Measurements from ENCODE around the gene MZF1. TPM values are rescaled to one million over a fixed set of nuclear protein-coding genes. Genes with fewer than 3 reads are reported as not detected.

Gene MZF1
- total RNA-seq, 1 experiment from 2014 or later, result 25.9 TPM

GRCh38 chr19:58572026-58572817, 913 bp downstream of the MZF1 start:
- in situ Hi-C loops (cut with HindIII; ENCODE audit: low pct_unique_long_range_greater_than_20kb, low sequenced_read_pairs) (no loop called here), intact Hi-C loops (cut with micrococcal nuclease; ENCODE audit: unreplicated experiment) (no loop called here)
- Histone ChIP-seq H3K27me3 (ENCODE audit: control insufficient read depth, insufficient read depth, low read length) (no peaks in the 10 kb centered on the region), H3K36me3 (ENCODE audit: control insufficient read depth, insufficient read depth, low read length) (no peaks in the 10 kb centered on the region), H3K4me3 (ENCODE audit: low read depth in 2 of 2, low read length in 2 of 2) (peak overlapping the region; percentile 64 to 89), H3K4me1 (ENCODE audit: control insufficient read depth, insufficient read depth, low read length) (peaks cover 7% of the 10 kb centered on the region), H3K27ac (ENCODE audit: low read length) (peak overlapping the region; percentile 90), H3K9me3 (ENCODE audit: control insufficient read depth, insufficient read depth, low read depth, low read length) (no peaks in the 10 kb centered on the region)
- ChIA-PET POLR2A (interaction anchor here (0.6 to 0.8 kb wide), 2 partner anchors 56 to 67 kb away, joined by 5 to 7 read pairs; no protein-coding TSS in a partner anchor), CTCF (no interaction called here)
- TF ChIP-seq CTCF (IDR thresholded peaks at IDR 0.05) (no peak), POLR2AphosphoS5 (IDR thresholded peaks at IDR 0.05; ENCODE audit: low read depth, low read length) (no peak), SIN3A (IDR thresholded peaks at IDR 0.05; ENCODE audit: borderline replicate concordance, insufficient read depth, low read depth, low read length) (0 out of 2 replicates have a peak, but pooled peaks have one; percentile 5)
- BruUV-seq (replicated peaks), result no TSS peak
- ATAC-seq (no peak), DNase-seq (ENCODE audit: low read depth, low spot score) (no peak)

DNA sequence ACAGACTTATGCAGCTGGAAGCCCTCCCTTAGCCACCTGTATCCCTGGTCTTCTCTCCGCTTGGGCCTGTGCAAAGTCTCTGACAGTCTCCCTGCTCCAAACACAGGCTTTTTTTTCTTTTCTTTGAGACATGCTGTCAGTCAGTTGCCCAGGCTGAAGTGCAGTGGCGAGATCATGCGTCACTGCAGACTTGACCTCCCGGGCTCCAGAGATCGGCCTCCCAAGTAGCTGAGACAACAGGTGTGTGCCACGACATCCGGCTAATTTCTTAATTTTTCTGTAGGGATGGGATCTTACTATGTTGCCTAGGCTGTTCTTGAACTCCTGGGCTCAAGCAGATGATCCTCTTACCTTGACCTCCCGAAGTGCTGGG, 1.6 kb downstream of the MZF1 start:
- intact Hi-C loops (cut with micrococcal nuclease; ENCODE audit: unreplicated experiment), result no loop called here
- no peak for ATAC-seq
- H3K4me1 ChIP-seq (ENCODE audit: control insufficient read depth, insufficient read depth, low read length), result peaks cover 7% of the 10 kb centered on the region
- in situ Hi-C loops (cut with HindIII; ENCODE audit: low pct_unique_long_range_greater_than_20kb, low sequenced_read_pairs), result no loop called here
- H3K27me3 ChIP-seq (ENCODE audit: control insufficient read depth, insufficient read depth, low read length), result no peaks in the 10 kb centered on the region
- CTCF ChIA-PET, result no interaction called here
- TF ChIP-seq CTCF (IDR thresholded peaks at IDR 0.05) (no peak), POLR2AphosphoS5 (IDR thresholded peaks at IDR 0.05; ENCODE audit: low read depth, low read length) (0 out of 2 replicates have a peak, but pooled peaks have one; percentile 45)
- POLR2A ChIA-PET, result no interaction called here
- BruUV-seq (replicated peaks), result TSS peak; percentile 63
- H3K4me3 ChIP-seq (ENCODE audit: low read depth in 2 of 2, low read length in 2 of 2), result no peak overlapping the region
- H3K27ac ChIP-seq (ENCODE audit: low read length), result no peak overlapping the region
- no peaks in the 10 kb centered on the region for H3K9me3 ChIP-seq (ENCODE audit: control insufficient read depth, insufficient read depth, low read depth, low read length)
- H3K36me3 ChIP-seq (ENCODE audit: control insufficient read depth, insufficient read depth, low read length), result no peaks in the 10 kb centered on the region
- no peak for DNase-seq (ENCODE audit: low read depth, low spot score)

DNA sequence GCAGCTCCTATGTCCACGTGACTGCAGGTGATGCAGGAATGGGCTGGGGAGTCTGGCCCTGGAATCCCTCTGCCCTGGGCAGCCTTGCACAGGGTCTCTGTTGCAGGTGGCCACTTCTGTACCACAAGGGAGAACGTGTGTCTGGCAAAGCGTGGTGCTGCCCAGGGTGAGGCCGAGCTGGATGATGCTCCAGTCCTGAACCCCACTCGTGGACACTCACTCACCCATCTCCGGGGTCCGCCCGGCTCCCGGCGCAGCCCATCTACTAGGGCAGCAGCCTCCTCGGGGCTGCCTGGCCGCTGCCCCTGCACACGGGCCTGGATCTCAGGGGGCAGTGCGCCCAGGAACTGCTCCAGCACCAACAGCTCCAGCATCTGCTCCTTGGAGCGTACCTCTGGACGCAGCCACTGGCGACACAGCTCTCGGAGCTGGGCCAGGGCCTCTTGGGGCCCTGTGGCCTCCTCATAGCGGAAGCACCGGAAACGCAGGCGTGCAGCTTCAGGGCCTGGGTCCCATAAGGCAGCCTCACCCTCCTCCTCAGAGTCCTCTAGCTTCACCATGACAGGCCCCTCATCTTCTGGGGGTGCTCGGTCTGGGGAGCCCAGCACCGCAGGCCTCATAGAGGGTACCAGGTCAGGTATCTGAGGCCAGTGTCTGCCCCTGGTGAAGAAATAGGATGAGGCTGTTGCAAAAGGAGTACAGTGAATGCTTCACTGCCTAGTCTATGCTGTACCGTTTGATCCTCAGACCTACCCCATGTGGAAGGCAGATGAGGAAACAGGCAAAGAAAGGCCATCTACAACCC, 2.2 kb downstream of the MZF1 start:
- TF ChIP-seq CTCF (IDR thresholded peaks at IDR 0.05), result no peak
- TF ChIP-seq SIN3A (IDR thresholded peaks at IDR 0.05; ENCODE audit: borderline replicate concordance, insufficient read depth, low read depth, low read length), result no peak
- no peak for TF ChIP-seq TCF7L2 (IDR thresholded peaks at IDR 0.05; ENCODE audit: low read depth, low read length)
- TF ChIP-seq REST (IDR thresholded peaks at IDR 0.05; ENCODE audit: insufficient read depth in 1 of 2, low read depth in 2 of 2, low read length in 1 of 2), result no peak
- TF ChIP-seq POLR2AphosphoS5 (IDR thresholded peaks at IDR 0.05; ENCODE audit: low read depth, low read length), result no peak
- Histone ChIP-seq H3K9me3 (ENCODE audit: control insufficient read depth, insufficient read depth, low read depth, low read length) (no peaks in the 10 kb centered on the region), H3K4me3 (ENCODE audit: low read depth in 2 of 2, low read length in 2 of 2) (no peak overlapping the region), H3K27me3 (ENCODE audit: control insufficient read depth, insufficient read depth, low read length) (no peaks in the 10 kb centered on the region), H3K4me1 (ENCODE audit: control insufficient read depth, insufficient read depth, low read length) (peaks cover 7% of the 10 kb centered on the region), H3K27ac (ENCODE audit: low read length) (no peak overlapping the region), H3K36me3 (ENCODE audit: control insufficient read depth, insufficient read depth, low read length) (no peaks in the 10 kb centered on the region)
- ATAC-seq (no peak), DNase-seq (ENCODE audit: low read depth, low spot score) (no peak)
- BruUV-seq (replicated peaks), result no TSS peak
- POLR2A ChIA-PET, result no interaction called here
- CTCF ChIA-PET, result no interaction called here
- in situ Hi-C loops (cut with HindIII; ENCODE audit: low pct_unique_long_range_greater_than_20kb, low sequenced_read_pairs) (no loop called here), intact Hi-C loops (cut with micrococcal nuclease; ENCODE audit: unreplicated experiment) (no loop called here)

All from Panc1 (cell line).